HCT116 (cell line): Measurements from ENCODE around the gene PPP2R2D. TPM values are rescaled to one million over a fixed set of nuclear protein-coding genes. Genes with fewer than 3 reads are reported as not detected.

ENCODE experiments used
- ATAC-seq: fragments of 200-7000 bp; cut with Tn5 transposase; 2 replicates; pipeline ENCODE4 v1.9.1; 2020; ENCODE audit warnings: mild to moderate bottlenecking, moderate library complexity
- BruUV-seq: library from RNA; stranded (reverse); fragments of 400-500 nt; replicated peaks from 2 replicates; lab custom pipeline; 2021; lab: Mats Ljungman, UMichigan
- CTCF ChIA-PET: fragments of 300-600 bp; sonication (Branson Sonifier 250); formaldehyde crosslinking; loops from one replicate; lab custom pipeline; 2021; ENCODE audit warnings: antibody characterized with exemption; lab: Charles Lee
- POLR2A ChIA-PET: fragments of 300-600, 350-600 bp; sonication (Branson Sonifier 250); formaldehyde crosslinking; loops from one replicate; lab custom pipeline; 2021; ENCODE audit warnings: antibody characterized with exemption; lab: Charles Lee
- RAD21 ChIA-PET, 2 experiments: fragments of 300-600 bp; sonication (Branson Sonifier 250); formaldehyde crosslinking; loops; one replicate each; lab custom pipeline; 2023; ENCODE audit warnings: low total read pairs in 2 of 2; ENCODE audit not compliant: uncharacterized antibody in 2 of 2, unreplicated experiment in 2 of 2, low non-redundant PET in 1 of 2; lab: Charles Lee
- DNase-seq: peaks from one replicate; pipeline ENCODE4 v3.0.0-alpha.2; 2010; ENCODE audit warnings: low read depth, low spot score
- H2AFZ ChIP-seq: fragments of 200-600 bp; shearing (Covaris generic), sonication (generic); 2 replicates; pipeline ENCODE4 v1.6.1; 2017; ENCODE audit warnings: low read depth, mixed run types, mixed read lengths, antibody characterized with exemption, low read length; ENCODE audit not compliant: poor library complexity, severe bottlenecking
- H3K27ac ChIP-seq: 2 replicates; pipeline ENCODE4 v1.5.1; 2012; ENCODE audit warnings: low read depth, low read length
- H3K27me3 ChIP-seq: fragments of 200-600 bp; sonication (generic); 2 replicates; pipeline ENCODE4 v1.6.1; 2016; ENCODE audit warnings: mixed run types, low read length, mixed read lengths; ENCODE audit not compliant: insufficient read depth
- H3K36me3 ChIP-seq, 2 experiments: fragments of 200-500 bp in 1 of 2; fragments of 200-600 bp in 1 of 2; sonication (Bioruptor generic) in 1 of 2; sonication (generic) in 1 of 2; 2 replicates each; pipeline versions ENCODE4 v1.5.1 to v1.6.1; 2014 to 2016; ENCODE audit warnings: low read length in 2 of 2, inconsistent platforms in 1 of 2, mixed read lengths in 1 of 2, mixed run types in 1 of 2; ENCODE audit not compliant: insufficient read depth in 2 of 2, control insufficient read depth in 1 of 2
- H3K4me1 ChIP-seq, 2 experiments: fragments of 200-600 bp in 1 of 2; sonication (generic) in 1 of 2; 2 replicates each; pipeline versions ENCODE4 v1.5.1 to v1.6.1; 2012 to 2017; ENCODE audit warnings: low read length in 2 of 2, inconsistent platforms in 1 of 2, mild to moderate bottlenecking in 1 of 2, mixed read lengths in 1 of 2, mixed run types in 1 of 2, moderate library complexity in 1 of 2; ENCODE audit not compliant: insufficient read depth in 2 of 2, control insufficient read depth in 1 of 2
- H3K4me2 ChIP-seq: fragments of 200-600 bp; sonication (generic); 2 replicates; pipeline ENCODE4 v1.6.1; 2017; ENCODE audit warnings: mixed run types, low read length, mixed read lengths
- H3K4me3 ChIP-seq, 2 experiments: fragments of 200-600 bp in 1 of 2; sonication (generic) in 1 of 2; replicated peaks in 1 of 2; 2 replicates each; pipeline ENCODE4 v1.5.1; 2011 to 2016; ENCODE audit warnings: low read length in 2 of 2, control low read depth in 1 of 2, low read depth in 1 of 2, mild to moderate bottlenecking in 1 of 2, mixed read lengths in 1 of 2, mixed run types in 1 of 2
- H3K79me2 ChIP-seq: fragments of 200-600 bp; sonication (generic); 2 replicates; pipeline ENCODE4 v1.6.1; 2017; ENCODE audit warnings: mild to moderate bottlenecking, mixed run types, low read length, moderate library complexity, mixed read lengths; ENCODE audit not compliant: insufficient read depth
- H3K9ac ChIP-seq: fragments of 200-600 bp; sonication (generic); 2 replicates; pipeline ENCODE4 v1.6.1; 2016; ENCODE audit warnings: low read length, mixed read lengths
- H3K9me2 ChIP-seq: fragments of 200-600 bp; sonication (generic), shearing (Covaris generic); 2 replicates; pipeline ENCODE4 v1.6.1; 2017; ENCODE audit warnings: mixed run types, mild to moderate bottlenecking, moderate library complexity; ENCODE audit not compliant: insufficient read depth
- H3K9me3 ChIP-seq, 2 experiments: fragments of 200-500 bp in 1 of 2; fragments of 200-600 bp in 1 of 2; sonication (Bioruptor generic) in 1 of 2; sonication (generic) in 1 of 2; 2 replicates each; pipeline ENCODE4 v1.6.1; 2014 to 2017; ENCODE audit warnings: low read length in 2 of 2, mixed read lengths in 2 of 2, inconsistent platforms in 1 of 2, low read depth in 1 of 2, mild to moderate bottlenecking in 1 of 2, mixed run types in 1 of 2, moderate library complexity in 1 of 2; ENCODE audit not compliant: control insufficient read depth in 1 of 2, insufficient read depth in 1 of 2
- H4K20me1 ChIP-seq: fragments of 200-600 bp; sonication (generic), shearing (Covaris generic); 2 replicates; pipeline ENCODE4 v1.6.1; 2017; ENCODE audit warnings: mixed run types, mild to moderate bottlenecking, moderate library complexity; ENCODE audit not compliant: insufficient read depth
- EZH2 ChIP-seq: fragments of 200-600 bp; sonication (generic); IDR thresholded peaks from 2 replicates; pipeline ENCODE4 v1.6.1; 2017; ENCODE audit warnings: antibody characterized with exemption, mixed run types
- YY1 ChIP-seq: IDR thresholded peaks from 2 replicates; pipeline ENCODE4 v1.6.1; 2011; ENCODE audit warnings: low read length, low read depth, moderate library complexity, mild to moderate bottlenecking; ENCODE audit not compliant: insufficient replicate concordance; ENCODE audit errors: extremely low read depth
- intact Hi-C: fragments of 100-400 bp; cut with micrococcal nuclease; formaldehyde crosslinking; loops from 2 replicates; pipeline ENCODE4 v1.10.0; 2022
- total RNA-seq: library from RNA; stranded (reverse); gene quantifications from one replicate; pipeline ENCODE4 v1.2.1, GENCODE V29; 2021; ENCODE audit not compliant: unreplicated experiment
- TF ChIP-seq, protein P1 (sequence below): IDR thresholded peaks from 2 replicates; pipeline ENCODE4 v1.6.1; 2012; ENCODE audit warnings: low read depth

The PPP2R2D gene
- total RNA-seq, 1 experiment from 2014 or later, result 18.1 TPM

DNA sequence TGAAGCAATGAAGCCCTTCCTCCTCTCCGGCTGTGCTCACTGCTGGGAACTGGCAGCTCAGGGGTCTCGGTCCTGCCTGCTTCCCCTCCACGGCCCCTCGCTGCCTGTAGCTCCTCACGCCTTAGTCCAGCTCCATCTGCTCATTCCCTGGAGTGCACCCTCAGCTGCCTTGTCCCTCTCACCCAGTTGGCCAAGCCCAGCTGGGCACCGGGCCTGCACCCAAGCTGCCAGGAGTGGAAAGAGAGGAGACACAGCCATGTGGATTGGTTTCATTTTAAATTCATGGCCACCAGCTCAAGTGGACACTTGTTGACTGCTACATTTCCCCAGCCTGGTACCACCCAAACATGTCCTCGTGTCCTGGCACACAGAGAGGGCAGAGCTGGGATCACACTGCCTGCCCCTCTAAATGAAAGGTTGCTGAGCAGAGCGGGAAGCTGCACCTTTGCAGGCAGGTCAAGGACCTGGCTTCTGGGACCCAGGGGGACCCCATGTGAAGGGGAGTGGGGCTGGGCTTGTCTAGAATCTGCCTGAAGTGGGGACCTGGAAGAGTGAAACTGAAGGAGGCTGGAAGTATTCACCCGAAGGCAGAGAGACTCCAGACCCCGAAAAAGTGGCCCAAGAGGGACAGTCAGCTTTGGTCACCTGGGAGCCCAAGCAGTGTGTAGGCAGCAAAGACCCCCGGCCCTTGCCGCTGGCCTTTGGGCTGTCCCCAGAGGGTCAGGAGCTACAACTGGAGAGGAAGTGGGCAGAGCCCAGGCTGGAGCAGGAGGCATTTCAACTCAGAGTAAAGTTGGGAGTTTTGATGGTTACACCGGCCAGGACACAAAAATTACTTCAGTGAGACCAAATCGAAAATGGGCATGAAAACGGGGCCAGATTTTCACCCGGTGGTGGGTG, 95.9 kb downstream of the PPP2R2D start:
- Histone ChIP-seq H3K4me1 (no peaks in the 10 kb centered on the region), H3K27me3 (no peaks in the 10 kb centered on the region), H3K4me3 (no peak overlapping the region), H3K9me2 (no peaks in the 10 kb centered on the region), H3K79me2 (no peaks in the 10 kb centered on the region), H2AFZ (no peak overlapping the region), H3K27ac (no peak overlapping the region), H3K9ac (no peak overlapping the region), H3K9me3 (no peaks in the 10 kb centered on the region), H3K4me2 (no peak overlapping the region), H3K36me3 (no peaks in the 10 kb centered on the region), H4K20me1 (no peaks in the 10 kb centered on the region)
- intact Hi-C loops, result no loop called here
- CTCF ChIA-PET, result no interaction called here
- RAD21 ChIA-PET, result no interaction called here
- TF ChIP-seq EZH2 (no peak), YY1 (no peak)
- TF ChIP-seq, protein P1, sequence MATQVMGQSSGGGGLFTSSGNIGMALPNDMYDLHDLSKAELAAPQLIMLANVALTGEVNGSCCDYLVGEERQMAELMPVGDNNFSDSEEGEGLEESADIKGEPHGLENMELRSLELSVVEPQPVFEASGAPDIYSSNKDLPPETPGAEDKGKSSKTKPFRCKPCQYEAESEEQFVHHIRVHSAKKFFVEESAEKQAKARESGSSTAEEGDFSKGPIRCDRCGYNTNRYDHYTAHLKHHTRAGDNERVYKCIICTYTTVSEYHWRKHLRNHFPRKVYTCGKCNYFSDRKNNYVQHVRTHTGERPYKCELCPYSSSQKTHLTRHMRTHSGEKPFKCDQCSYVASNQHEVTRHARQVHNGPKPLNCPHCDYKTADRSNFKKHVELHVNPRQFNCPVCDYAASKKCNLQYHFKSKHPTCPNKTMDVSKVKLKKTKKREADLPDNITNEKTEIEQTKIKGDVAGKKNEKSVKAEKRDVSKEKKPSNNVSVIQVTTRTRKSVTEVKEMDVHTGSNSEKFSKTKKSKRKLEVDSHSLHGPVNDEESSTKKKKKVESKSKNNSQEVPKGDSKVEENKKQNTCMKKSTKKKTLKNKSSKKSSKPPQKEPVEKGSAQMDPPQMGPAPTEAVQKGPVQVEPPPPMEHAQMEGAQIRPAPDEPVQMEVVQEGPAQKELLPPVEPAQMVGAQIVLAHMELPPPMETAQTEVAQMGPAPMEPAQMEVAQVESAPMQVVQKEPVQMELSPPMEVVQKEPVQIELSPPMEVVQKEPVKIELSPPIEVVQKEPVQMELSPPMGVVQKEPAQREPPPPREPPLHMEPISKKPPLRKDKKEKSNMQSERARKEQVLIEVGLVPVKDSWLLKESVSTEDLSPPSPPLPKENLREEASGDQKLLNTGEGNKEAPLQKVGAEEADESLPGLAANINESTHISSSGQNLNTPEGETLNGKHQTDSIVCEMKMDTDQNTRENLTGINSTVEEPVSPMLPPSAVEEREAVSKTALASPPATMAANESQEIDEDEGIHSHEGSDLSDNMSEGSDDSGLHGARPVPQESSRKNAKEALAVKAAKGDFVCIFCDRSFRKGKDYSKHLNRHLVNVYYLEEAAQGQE, result no peak
- BruUV-seq, result no TSS peak
- POLR2A ChIA-PET, result no interaction called here
- ATAC-seq, result no peak
- DNase-seq, result no peak
